A673 (cell line): Measurements from ENCODE around the gene DIP2C.

Experiments
- EZH2 ChIP-seq: fragments of 200-600 bp; sonication (generic); IDR thresholded peaks from 2 replicates; pipeline ENCODE4 v1.6.1; 2017; ENCODE audit warnings: borderline replicate concordance, low read depth, mild to moderate bottlenecking, mixed read lengths, antibody characterized with exemption, low read length; ENCODE audit not compliant: poor library complexity, severe bottlenecking
- TF ChIP-seq, protein P1 (sequence below): fragments of 300-800, 200-600 bp; sonication (generic); conservative IDR thresholded peaks from 2 replicates; pipeline ENCODE4 v1.5.1; 2017; ENCODE audit warnings: low read depth, mild to moderate bottlenecking, antibody characterized with exemption, low read length, moderate library complexity, mixed read lengths

DNA sequence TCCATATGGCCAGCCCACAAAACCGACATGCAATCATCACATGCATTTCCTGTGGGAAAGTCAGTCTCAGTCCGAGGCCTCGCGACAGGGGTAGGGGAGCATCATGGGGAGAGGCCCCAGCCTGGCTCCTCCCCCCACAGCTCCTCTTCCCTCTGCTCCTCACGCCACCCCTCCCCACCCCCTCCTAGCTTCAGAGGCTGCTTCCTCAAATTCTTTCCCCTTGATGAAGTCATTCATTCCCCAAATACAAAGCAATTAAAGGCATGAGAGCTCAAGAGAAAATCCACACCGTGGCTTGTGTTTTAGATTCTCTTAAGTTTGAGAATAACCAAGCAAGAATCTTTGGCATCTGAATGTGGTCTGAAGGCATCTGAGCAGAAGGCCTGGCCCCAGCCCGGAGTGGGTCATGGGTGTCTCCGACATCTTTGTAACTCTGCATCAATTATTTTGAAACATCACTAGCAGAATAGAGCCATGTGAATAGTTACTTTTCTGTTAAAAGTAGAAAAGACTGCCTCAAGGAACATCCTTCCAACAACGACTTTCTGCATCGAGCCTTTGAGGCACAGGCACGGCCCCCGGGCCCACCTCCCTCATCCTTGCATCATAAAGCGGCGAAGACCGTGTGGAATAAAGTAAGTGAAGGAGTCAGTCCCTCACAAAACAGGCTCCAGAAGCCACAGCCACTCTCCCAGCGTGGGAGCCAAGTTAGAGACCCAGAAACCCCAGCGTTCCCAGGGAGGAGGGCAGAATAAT is 90.9 kb downstream of the DIP2C start:
- TF ChIP-seq, protein P1, sequence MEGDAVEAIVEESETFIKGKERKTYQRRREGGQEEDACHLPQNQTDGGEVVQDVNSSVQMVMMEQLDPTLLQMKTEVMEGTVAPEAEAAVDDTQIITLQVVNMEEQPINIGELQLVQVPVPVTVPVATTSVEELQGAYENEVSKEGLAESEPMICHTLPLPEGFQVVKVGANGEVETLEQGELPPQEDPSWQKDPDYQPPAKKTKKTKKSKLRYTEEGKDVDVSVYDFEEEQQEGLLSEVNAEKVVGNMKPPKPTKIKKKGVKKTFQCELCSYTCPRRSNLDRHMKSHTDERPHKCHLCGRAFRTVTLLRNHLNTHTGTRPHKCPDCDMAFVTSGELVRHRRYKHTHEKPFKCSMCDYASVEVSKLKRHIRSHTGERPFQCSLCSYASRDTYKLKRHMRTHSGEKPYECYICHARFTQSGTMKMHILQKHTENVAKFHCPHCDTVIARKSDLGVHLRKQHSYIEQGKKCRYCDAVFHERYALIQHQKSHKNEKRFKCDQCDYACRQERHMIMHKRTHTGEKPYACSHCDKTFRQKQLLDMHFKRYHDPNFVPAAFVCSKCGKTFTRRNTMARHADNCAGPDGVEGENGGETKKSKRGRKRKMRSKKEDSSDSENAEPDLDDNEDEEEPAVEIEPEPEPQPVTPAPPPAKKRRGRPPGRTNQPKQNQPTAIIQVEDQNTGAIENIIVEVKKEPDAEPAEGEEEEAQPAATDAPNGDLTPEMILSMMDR, result no peak
- no peak for TF ChIP-seq EZH2
